ENCODE data around the gene ERC2. TPM values are rescaled to one million over a fixed set of nuclear protein-coding genes. Genes with fewer than 3 reads are reported as not detected.

ERC2 gene
- total and polyA plus RNA-seq, 2 of the 8 experiments (the other 6 are each of a cell fraction or from before 2014, with no cell fraction given) = 16.4 to 22.8 TPM

DNA sequence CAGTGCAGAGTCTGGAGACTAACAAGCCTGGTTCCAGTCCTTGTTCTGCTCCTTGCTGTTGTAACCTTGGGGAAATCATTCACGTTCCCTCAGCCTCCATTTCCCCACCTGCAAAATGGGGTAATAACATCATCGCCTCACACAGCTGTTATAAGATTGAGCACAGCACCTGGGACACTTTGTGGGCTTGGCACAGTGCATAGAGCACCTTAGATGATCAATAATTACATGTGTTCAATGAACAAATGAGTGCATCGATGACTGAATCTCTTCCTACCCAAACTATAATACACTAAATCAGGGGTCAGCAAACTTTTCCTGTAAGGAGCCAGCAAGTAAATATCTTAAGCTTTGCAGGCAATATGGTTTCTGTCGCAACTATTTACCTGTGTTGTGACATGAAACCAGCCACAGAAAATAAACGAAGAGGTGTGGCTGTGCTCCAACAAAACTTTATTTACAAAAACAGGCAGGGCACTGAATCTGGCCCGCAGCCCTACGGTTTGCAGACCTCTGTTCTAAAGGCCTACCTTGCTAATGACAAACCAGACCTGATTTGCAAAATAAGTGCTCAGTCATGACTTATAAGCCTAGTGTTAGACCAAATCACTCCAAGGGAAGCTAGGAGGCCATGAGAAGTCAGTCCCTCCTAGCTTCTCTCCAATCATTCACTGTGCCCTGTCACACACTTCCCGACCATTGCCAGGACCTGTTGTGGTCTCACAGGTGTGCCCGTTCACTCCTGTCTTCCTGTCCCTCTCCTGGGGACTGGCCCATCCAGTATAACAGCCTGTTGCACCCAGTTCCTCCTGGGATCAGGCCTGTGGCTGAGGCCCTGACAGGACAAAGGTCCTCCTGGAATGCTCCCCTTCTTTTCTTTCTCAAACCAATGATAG lies 831.7 kb downstream of the ERC2 start:
- POLR2A ChIA-PET (ENCODE audit: partially characterized antibody) = interaction anchor here (1.4 kb wide), 1 partner anchor 11 kb away, joined by 3 read pairs; no protein-coding TSS in a partner anchor
- no peak overlapping the region for H2BK5ac ChIP-seq (ENCODE audit: low read depth, low read length)
- DNase-seq (ENCODE audit: low read depth in 1 of 2, low spot score in 2 of 2) = no peak
- TF ChIP-seq POU5F1 (IDR thresholded peaks at IDR 0.05; ENCODE audit: low read depth, low read length) (no peak), SP1 (IDR thresholded peaks at IDR 0.05; ENCODE audit: low read depth, low read length) (no peak), BRCA1 (IDR thresholded peaks at IDR 0.05; ENCODE audit: low read depth, low read length) (no peak), KDM5A (IDR thresholded peaks at IDR 0.05; ENCODE audit: low read length) (no peak), SUZ12 (IDR thresholded peaks at IDR 0.05; ENCODE audit: low read length) (no peak), NRF1 (IDR thresholded peaks at IDR 0.05; ENCODE audit: low read depth, low read length) (no peak), GABPA (IDR thresholded peaks at IDR 0.05; ENCODE audit: borderline replicate concordance, insufficient read depth, low read length) (no peak), TEAD4 (IDR thresholded peaks at IDR 0.05; ENCODE audit: low read depth, low read length) (no peak), CHD2 (IDR thresholded peaks at IDR 0.05; ENCODE audit: low read length) (no peak), JUND (IDR thresholded peaks at IDR 0.05; ENCODE audit: low read length) (no peak), NANOG (IDR thresholded peaks at IDR 0.05; ENCODE audit: insufficient read depth, low read depth, low read length, poor library complexity, severe bottlenecking) (no peak), POLR2A (IDR thresholded peaks at IDR 0.05; ENCODE audit: control extremely low read depth in 1 of 2, low read depth in 2 of 2, low read length in 2 of 2) (no peak), RAD21 (IDR thresholded peaks at IDR 0.05 in 1 of 2, conservative IDR thresholded peaks at IDR 0.05 in 1 of 2; ENCODE audit: low read depth in 2 of 2, low read length in 2 of 2) (no peak)

More for the DNA sequence above, 831.7 kb downstream of the ERC2 start:
- H3K18ac ChIP-seq (ENCODE audit: extremely low read depth, low read length) = no peak overlapping the region
- no peaks in the 10 kb centered on the region for H3K9me3 ChIP-seq (ENCODE audit: insufficient read depth in 2 of 2, low read depth in 1 of 2, low read length in 1 of 2)
- H2AFZ ChIP-seq (ENCODE audit: low read length) = no peak overlapping the region
- H3K27ac ChIP-seq (ENCODE audit: low read depth, low read length) = no peak overlapping the region
- peak overlapping the region; percentile 84; the same call in 1 of the 2 replicates for H2BK15ac ChIP-seq (ENCODE audit: low read length)
- no peak overlapping the region for H4K8ac ChIP-seq (ENCODE audit: extremely low read depth, insufficient read depth, low read length)
- no peak overlapping the region for H4K91ac ChIP-seq (replicated peaks; ENCODE audit: insufficient read length, low read length)
- no peak overlapping the region for H3K23ac ChIP-seq (ENCODE audit: insufficient read length)
- no peak overlapping the region for H3K56ac ChIP-seq (replicated peaks; ENCODE audit: insufficient read length, low read depth, low read length)
- CTCF ChIA-PET (ENCODE audit: partially characterized antibody) = interaction anchor here (2.0 kb wide), 1 partner anchor 12 kb away, joined by 13 read pairs; no protein-coding TSS in a partner anchor
- FAIRE-seq = no peak
- no peaks in the 10 kb centered on the region for H3K79me2 ChIP-seq (ENCODE audit: control insufficient read depth in 1 of 2, insufficient read depth in 2 of 2, low read length in 2 of 2)
- H4K5ac ChIP-seq (ENCODE audit: insufficient read length, low read depth, low read length) = no peak overlapping the region
- WGBS, 2 experiments (ENCODE audit: extremely low coverage in 1 of 2, insufficient coverage in 1 of 2, insufficient read length in 1 of 2, insufficient replicate concordance in 2 of 2, low coverage in 1 of 2, low lambda C conversion rate in 2 of 2, missing lambda C conversion rate in 1 of 2) = 77% methylated on average over 9 of the region's 9 CpGs; no CpG with 5 or more reads in 1 of the 2 experiments
- H3K4me1 ChIP-seq (replicated peaks in 1 of 4; ENCODE audit: control insufficient read depth in 3 of 4, insufficient read depth in 4 of 4, low read length in 3 of 4) = peaks cover 0 to 2% (median 0%) of the 10 kb centered on the region in 4 experiments; a peak in 3 of 7 replicates
- H3K9ac ChIP-seq (replicated peaks in 1 of 4; ENCODE audit: extremely low read depth in 1 of 4, low read depth in 3 of 4, low read length in 3 of 4) = no peak overlapping the region
- no peak overlapping the region for H3K4me3 ChIP-seq (ENCODE audit: extremely low read depth in 1 of 4, insufficient read depth in 2 of 4, low read depth in 3 of 4, low read length in 4 of 4)
- no peak overlapping the region for H3K4me2 ChIP-seq (ENCODE audit: insufficient read depth in 1 of 2, low read depth in 2 of 2, low read length in 2 of 2)
- no peak overlapping the region for H2BK120ac ChIP-seq (replicated peaks; ENCODE audit: low read depth, low read length)
- H2BK12ac ChIP-seq (ENCODE audit: low read depth, low read length) = no peak overlapping the region
- no peaks in the 10 kb centered on the region for H3K36me3 ChIP-seq (ENCODE audit: control insufficient read depth in 2 of 4, insufficient read depth in 4 of 4, low read length in 3 of 4)
- peaks cover 0 to 2% (median 0%) of the 10 kb centered on the region in 4 experiments; a peak in 1 of 7 replicates for H3K27me3 ChIP-seq (replicated peaks in 1 of 4; ENCODE audit: control insufficient read depth in 3 of 4, extremely low read depth in 1 of 4, insufficient read depth in 3 of 4, low read length in 3 of 4)
- H2BK20ac ChIP-seq (ENCODE audit: low read length) = no peak overlapping the region
- no peaks in the 10 kb centered on the region for H3K23me2 ChIP-seq (ENCODE audit: low read depth, low read length)
- H3K4ac ChIP-seq (replicated peaks; ENCODE audit: insufficient read length, low read depth, low read length) = no peak overlapping the region
- H4K20me1 ChIP-seq (replicated peaks in 1 of 2; ENCODE audit: control insufficient read depth in 1 of 2, insufficient read depth in 2 of 2, low read length in 2 of 2) = no peaks in the 10 kb centered on the region
- no peak overlapping the region for H2AK5ac ChIP-seq (ENCODE audit: low read depth, low read length)
- H3K14ac ChIP-seq (ENCODE audit: insufficient read length) = no peak overlapping the region
- H3K79me1 ChIP-seq (ENCODE audit: low read depth, low read length) = no peaks in the 10 kb centered on the region

All from H1 (cell line).